ENCODE data around the gene ZFYVE9. TPM values are rescaled to one million over a fixed set of nuclear protein-coding genes. Genes with fewer than 3 reads are reported as not detected.
A peak's percentile ranks its signal among the peaks of the same experiment; 100 is the strongest.
"Not testable (repeated sequence)": the region's sequence is repeated elsewhere in the genome, so short reads cannot be mapped to it uniquely, and the experiment has no call there.

Gene ZFYVE9
- total RNA-seq, 1 donor from 2014 or later: 4.0 TPM

DNA sequence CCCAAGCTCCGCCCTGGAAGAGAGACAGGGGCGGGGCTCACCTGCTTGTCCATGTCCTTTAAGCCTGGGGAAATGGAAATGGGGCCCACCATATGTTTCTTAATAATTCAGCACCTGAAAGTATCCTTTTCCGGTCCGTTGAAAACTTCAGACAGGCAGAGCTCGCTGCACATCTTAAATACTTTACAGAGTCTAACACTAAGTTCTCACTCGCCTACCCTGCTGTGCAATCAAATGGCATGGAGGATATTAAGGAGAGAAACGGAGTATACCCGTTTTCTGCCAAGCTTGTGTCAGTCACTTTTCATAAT lies 224.6 kb downstream of the ZFYVE9 start:
- Mint-ChIP-seq H3K4me1 (ENCODE audit: low read depth) (peaks cover 34% of the 10 kb centered on the region), H3K36me3 (ENCODE audit: low read depth) (peaks cover 38% of the 10 kb centered on the region), H3K27ac (peak overlapping the region; percentile 60), H3K9me3 (no peaks in the 10 kb centered on the region), H3K4me3 (ENCODE audit: low read depth) (peak overlapping the region; percentile 74), H3K27me3 (ENCODE audit: low read depth) (no peaks in the 10 kb centered on the region)
- DNase-seq (ENCODE audit: low spot score): no peak
- intact Hi-C loops (cut with micrococcal nuclease): loop anchor here (2.0 to 10.0 kb wide), 4 partner anchors 38 to 331 kb away; partner anchors contain the start of genes BTF3L4, COA7, ORC1 and PRPF38A

- H3K27me3 Mint-ChIP-seq (ENCODE audit: low read depth): no peaks in the 10 kb centered on the region
- intact Hi-C loops (cut with micrococcal nuclease): loop anchor here (1.0 to 10.0 kb wide), 5 partner anchors 38 to 330 kb away; partner anchors contain the start of genes BTF3L4, COA7, ORC1 and PRPF38A
- H3K27ac Mint-ChIP-seq: no peak overlapping the region
- H3K4me3 Mint-ChIP-seq (ENCODE audit: low read depth): peak overlapping the region; percentile 41
- H3K9me3 Mint-ChIP-seq: no peaks in the 10 kb centered on the region
- DNase-seq (ENCODE audit: low spot score): no peak
- H3K36me3 Mint-ChIP-seq (ENCODE audit: low read depth): peaks cover 33% of the 10 kb centered on the region
- peaks cover 31% of the 10 kb centered on the region for H3K4me1 Mint-ChIP-seq (ENCODE audit: low read depth)
Measured at GRCh38 chr1:52367272-52367671, 225.4 kb downstream of the ZFYVE9 start.

DNA sequence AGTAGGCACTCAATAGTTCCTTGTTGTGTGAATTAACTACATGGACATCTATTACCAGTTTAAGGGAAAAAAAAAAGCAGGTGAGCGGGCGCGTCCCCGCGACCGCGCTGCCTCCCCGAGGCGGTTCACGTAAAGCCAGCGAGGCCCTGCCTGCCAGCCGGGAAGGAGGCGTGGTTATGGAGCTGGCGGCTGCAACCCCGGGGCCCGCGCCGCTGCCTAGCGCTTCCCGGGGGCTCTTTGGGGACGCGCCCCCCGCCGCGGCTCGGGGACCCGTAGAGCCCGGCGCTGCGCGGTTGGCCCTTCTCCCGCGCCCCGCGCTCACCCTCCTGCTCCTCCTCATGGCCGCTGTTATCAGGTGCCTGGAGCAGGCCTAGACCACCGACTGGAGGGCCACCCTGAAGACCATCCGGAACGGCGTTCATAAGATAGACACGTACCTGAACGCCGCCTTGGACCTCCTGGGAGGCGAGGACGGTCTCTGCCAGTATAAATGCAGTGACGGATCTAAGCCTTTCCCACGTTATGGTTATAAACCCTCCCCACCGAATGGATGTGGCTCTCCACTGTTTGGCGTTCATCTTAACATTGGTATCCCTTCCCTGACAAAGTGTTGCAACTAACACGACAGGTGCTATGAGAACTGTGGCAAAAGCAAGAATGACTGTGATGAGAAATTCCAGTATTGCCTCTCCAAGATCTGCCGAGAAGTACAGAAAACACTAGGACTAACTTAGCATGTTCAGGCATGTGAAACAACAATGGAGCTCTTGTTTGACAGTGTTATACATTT lies 226.7 kb downstream of the ZFYVE9 start:
- Mint-ChIP-seq H3K4me3 (ENCODE audit: low read depth) (peak overlapping the region; percentile 55), H3K27ac (no peak overlapping the region), H3K4me1 (ENCODE audit: low read depth) (peaks cover 27% of the 10 kb centered on the region), H3K27me3 (ENCODE audit: low read depth) (no peaks in the 10 kb centered on the region), H3K9me3 (no peaks in the 10 kb centered on the region), H3K36me3 (ENCODE audit: low read depth) (peaks cover 37% of the 10 kb centered on the region)
- intact Hi-C loops (cut with micrococcal nuclease): loop anchor here (5.0 to 10.0 kb wide), 3 partner anchors 224 to 329 kb away; partner anchors contain the start of genes BTF3L4, COA7, TXNDC12 and ZFYVE9
- peak; percentile 66 for DNase-seq (ENCODE audit: low spot score)

- not testable (repeated sequence) for H3K27ac Mint-ChIP-seq; H3K4me3 Mint-ChIP-seq (ENCODE audit: low read depth); H3K9me3 Mint-ChIP-seq; DNase-seq (ENCODE audit: low spot score); H3K27me3 Mint-ChIP-seq (ENCODE audit: low read depth)
- Mint-ChIP-seq H3K4me1 (ENCODE audit: low read depth) (peaks cover 19% of the 10 kb centered on the region), H3K36me3 (ENCODE audit: low read depth) (peaks cover 41% of the 10 kb centered on the region)
- intact Hi-C loops (cut with micrococcal nuclease): loop anchor here (5.0 to 10.0 kb wide), 3 partner anchors 225 to 327 kb away; partner anchors contain the start of genes BTF3L4, COA7, TXNDC12 and ZFYVE9
Measured at GRCh38 chr1:52369851-52370250, 228.0 kb downstream of the ZFYVE9 start.

GRCh38 chr1:52385376-52385775 lies 243.5 kb downstream of the ZFYVE9 start:
- Mint-ChIP-seq H3K4me3 (ENCODE audit: low read depth) (no peak overlapping the region), H3K27ac (no peak overlapping the region), H3K27me3 (ENCODE audit: low read depth) (no peaks in the 10 kb centered on the region), H3K4me1 (ENCODE audit: low read depth) (no peaks in the 10 kb centered on the region), H3K36me3 (ENCODE audit: low read depth) (peaks cover 80% of the 10 kb centered on the region), H3K9me3 (no peaks in the 10 kb centered on the region)
- no peak for DNase-seq (ENCODE audit: low spot score)
- intact Hi-C loops (cut with micrococcal nuclease): no loop called here

DNA sequence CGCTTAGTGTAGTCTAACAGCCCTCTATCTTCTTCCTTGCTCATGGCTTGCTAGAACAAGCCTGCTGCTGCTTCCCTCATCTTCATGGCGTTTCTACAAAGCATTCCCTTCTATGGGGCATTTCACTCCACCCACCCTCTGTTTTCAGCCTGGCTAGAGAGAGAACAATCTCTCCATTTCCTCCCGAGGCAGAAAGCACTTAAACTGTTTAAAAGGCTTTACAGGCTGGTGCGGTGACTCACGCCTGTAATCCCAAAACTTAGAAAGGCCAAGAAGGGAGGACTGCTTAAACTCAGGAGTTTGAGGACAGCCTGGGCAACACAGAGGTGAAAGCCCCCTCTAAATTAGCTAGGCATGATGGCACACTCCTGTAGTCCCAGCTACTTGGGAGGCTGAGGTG lies 244.6 kb downstream of the ZFYVE9 start:
- Mint-ChIP-seq H3K27me3 (ENCODE audit: low read depth) (no peaks in the 10 kb centered on the region), H3K4me3 (ENCODE audit: low read depth) (no peak overlapping the region), H3K9me3 (no peaks in the 10 kb centered on the region), H3K27ac (no peak overlapping the region), H3K36me3 (ENCODE audit: low read depth) (peaks cover 75% of the 10 kb centered on the region), H3K4me1 (ENCODE audit: low read depth) (no peaks in the 10 kb centered on the region)
- intact Hi-C loops (cut with micrococcal nuclease): no loop called here
- no peak for DNase-seq (ENCODE audit: low spot score)

DNA sequence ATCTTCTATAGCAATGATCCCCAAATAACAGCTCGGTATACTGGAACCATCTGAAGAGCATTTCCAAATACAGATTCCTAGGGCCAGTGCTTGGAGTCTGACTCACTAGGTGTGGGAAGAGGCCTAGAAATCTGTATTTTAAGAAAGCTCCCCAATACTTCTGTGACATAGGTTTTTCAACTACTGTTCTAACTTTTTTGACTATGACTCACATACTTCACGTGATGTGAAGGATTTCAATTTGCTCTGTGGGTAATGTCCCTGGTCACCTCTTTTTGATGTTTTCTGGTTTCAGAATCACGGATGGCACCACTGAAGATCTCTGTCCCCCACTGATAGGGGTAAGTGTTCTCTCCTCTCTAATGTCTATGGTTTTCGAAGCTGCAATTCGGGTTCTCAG lies 251.3 kb downstream of the ZFYVE9 start:
- H3K36me3 Mint-ChIP-seq (ENCODE audit: low read depth): peaks cover 75% of the 10 kb centered on the region
- no peak overlapping the region for H3K4me3 Mint-ChIP-seq (ENCODE audit: low read depth)
- H3K4me1 Mint-ChIP-seq (ENCODE audit: low read depth): peaks cover 3% of the 10 kb centered on the region
- DNase-seq (ENCODE audit: low spot score): no peak
- no peaks in the 10 kb centered on the region for H3K27me3 Mint-ChIP-seq (ENCODE audit: low read depth)
- no peaks in the 10 kb centered on the region for H3K9me3 Mint-ChIP-seq
- intact Hi-C loops (cut with micrococcal nuclease): no loop called here
- no peak overlapping the region for H3K27ac Mint-ChIP-seq

Other genes with a start within 250 kb of the ZFYVE9 start
- gene RAB3B, start 151.4 kb upstream of the ZFYVE9 start, total RNA-seq: 0.07 and 0.09 TPM in 2 replicates
- gene KTI12, start 108.3 kb upstream of the ZFYVE9 start, total RNA-seq: 16.5 and 18.3 TPM in 2 replicates
- gene TXNDC12, start 86.9 kb upstream of the ZFYVE9 start, total RNA-seq: 43.1 and 44.9 TPM in 2 replicates
- gene BTF3L4, start 85.8 kb upstream of the ZFYVE9 start, total RNA-seq: 40.8 and 43.1 TPM in 2 replicates
- 36.0 and 38.1 TPM in 2 replicates for gene CC2D1B, start 224.1 kb downstream of the ZFYVE9 start, total RNA-seq